NCI-H187 treated with DMSO at 0.1 percent for 48 hours (cell line): ENCODE measurements around the gene GABARAP.

Experiments used
- DNase-seq: peaks from one replicate; lab custom pipeline; 2025; lab: John Stamatoyannopoulos, UW

Gene GABARAP

GRCh38 chr17:7241783-7242716, at the start of gene GABARAP:
TSS of gene GABARAP (minus strand) at chr17:7242449. CDS start at chr17:7242330, 119 bp downstream.
- DNase-seq = no peak

GRCh38 chr17:7290685-7291084, 48.4 kb upstream of the GABARAP start:
- DNase-seq = no peak

- DNase-seq = no peak
Measured at GRCh38 chr17:7290166-7290565, 47.9 kb upstream of the GABARAP start.

GRCh38 chr17:7289256-7290032, 47.2 kb upstream of the GABARAP start:
- DNase-seq = no peak

- no peak for DNase-seq
Measured at GRCh38 chr17:7285679-7286078, 43.4 kb upstream of the GABARAP start.

- no peak for DNase-seq
Measured at GRCh38 chr17:7284911-7285310, 42.7 kb upstream of the GABARAP start.

- no peak for DNase-seq
Measured at GRCh38 chr17:7283471-7284216, 41.4 kb upstream of the GABARAP start.

- DNase-seq = no peak
Measured at GRCh38 chr17:7282752-7283321, 40.6 kb upstream of the GABARAP start.

- DNase-seq = no peak
Measured at GRCh38 chr17:7281953-7282751, 39.9 kb upstream of the GABARAP start.

- peak; percentile 61 for DNase-seq
Measured at GRCh38 chr17:7281074-7281952, 39.1 kb upstream of the GABARAP start, which contains the start of gene SLC2A4. TSS of gene SLC2A4 (plus strand) at chr17:7281718. CDS start at chr17:7281935, 217 bp downstream.

- no peak for DNase-seq
Measured at GRCh38 chr17:7280519-7281073, 38.3 kb upstream of the GABARAP start.

- DNase-seq = no peak
Measured at GRCh38 chr17:7279448-7279847, 37.2 kb upstream of the GABARAP start.

- no peak for DNase-seq
Measured at GRCh38 chr17:7266784-7267183, 24.5 kb upstream of the GABARAP start.

GRCh38 chr17:7263801-7264078, 21.5 kb upstream of the GABARAP start:
- no peak for DNase-seq

- DNase-seq = no peak
Measured at GRCh38 chr17:7262935-7263800, 20.9 kb upstream of the GABARAP start.

GRCh38 chr17:7262192-7262934, 20.1 kb upstream of the GABARAP start, which contains the start of gene CLDN7:
TSS of gene CLDN7 (minus strand) at chr17:7262478. CDS start at chr17:7262043, 435 bp downstream.
- DNase-seq = peak; percentile 29

- no peak for DNase-seq
Measured at GRCh38 chr17:7261379-7262191, 19.3 kb upstream of the GABARAP start.
